ENCODE data around the gene TMEM9. TPM values are rescaled to one million over a fixed set of nuclear protein-coding genes. Genes with fewer than 3 reads are reported as not detected.

Gene TMEM9
- total RNA-seq, 2 experiments from 2014 or later, result 28.7 to 30.6 TPM

DNA sequence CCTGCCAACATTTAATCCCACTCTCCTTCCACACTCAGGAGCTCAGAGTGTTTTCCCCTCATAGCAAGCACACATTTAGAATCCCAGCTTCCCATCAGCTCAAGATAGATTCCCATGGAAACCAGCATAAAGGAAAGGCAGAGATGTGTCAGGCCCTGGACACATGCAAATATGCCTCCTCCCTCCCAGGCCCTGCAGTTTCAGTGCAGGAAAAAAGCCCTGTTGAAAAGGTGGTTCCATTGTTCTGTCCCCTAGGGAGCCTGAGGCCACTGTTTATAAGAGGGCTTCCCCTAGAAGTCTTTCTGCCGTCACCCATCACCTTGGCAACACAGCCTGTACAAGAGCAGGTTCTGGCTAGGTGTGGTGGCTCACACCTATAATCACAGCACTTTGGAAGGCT, 45.7 kb downstream of the TMEM9 start:
- TF ChIP-seq, protein P1, sequence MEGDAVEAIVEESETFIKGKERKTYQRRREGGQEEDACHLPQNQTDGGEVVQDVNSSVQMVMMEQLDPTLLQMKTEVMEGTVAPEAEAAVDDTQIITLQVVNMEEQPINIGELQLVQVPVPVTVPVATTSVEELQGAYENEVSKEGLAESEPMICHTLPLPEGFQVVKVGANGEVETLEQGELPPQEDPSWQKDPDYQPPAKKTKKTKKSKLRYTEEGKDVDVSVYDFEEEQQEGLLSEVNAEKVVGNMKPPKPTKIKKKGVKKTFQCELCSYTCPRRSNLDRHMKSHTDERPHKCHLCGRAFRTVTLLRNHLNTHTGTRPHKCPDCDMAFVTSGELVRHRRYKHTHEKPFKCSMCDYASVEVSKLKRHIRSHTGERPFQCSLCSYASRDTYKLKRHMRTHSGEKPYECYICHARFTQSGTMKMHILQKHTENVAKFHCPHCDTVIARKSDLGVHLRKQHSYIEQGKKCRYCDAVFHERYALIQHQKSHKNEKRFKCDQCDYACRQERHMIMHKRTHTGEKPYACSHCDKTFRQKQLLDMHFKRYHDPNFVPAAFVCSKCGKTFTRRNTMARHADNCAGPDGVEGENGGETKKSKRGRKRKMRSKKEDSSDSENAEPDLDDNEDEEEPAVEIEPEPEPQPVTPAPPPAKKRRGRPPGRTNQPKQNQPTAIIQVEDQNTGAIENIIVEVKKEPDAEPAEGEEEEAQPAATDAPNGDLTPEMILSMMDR (IDR thresholded peaks at IDR 0.05), result no peak
- Mint-ChIP-seq H3K9me3 (no peaks in the 10 kb centered on the region), H3K4me3 (no peak overlapping the region), H3K4me1 (ENCODE audit: low read depth) (no peaks in the 10 kb centered on the region), H3K27me3 (no peaks in the 10 kb centered on the region), H3K27ac (no peak overlapping the region), H3K36me3 (ENCODE audit: low read depth) (no peaks in the 10 kb centered on the region)
- DNase-seq, result no peak
- ChIA-PET CTCF (interaction anchor here (1.9 to 2.2 kb wide), 2 partner anchors 129 to 136 kb away, joined by 5 to 7 read pairs; no protein-coding TSS in a partner anchor), POLR2A (no interaction called here)
- intact Hi-C loops (cut with micrococcal nuclease), result no loop called here
- no peak for ATAC-seq

DNA sequence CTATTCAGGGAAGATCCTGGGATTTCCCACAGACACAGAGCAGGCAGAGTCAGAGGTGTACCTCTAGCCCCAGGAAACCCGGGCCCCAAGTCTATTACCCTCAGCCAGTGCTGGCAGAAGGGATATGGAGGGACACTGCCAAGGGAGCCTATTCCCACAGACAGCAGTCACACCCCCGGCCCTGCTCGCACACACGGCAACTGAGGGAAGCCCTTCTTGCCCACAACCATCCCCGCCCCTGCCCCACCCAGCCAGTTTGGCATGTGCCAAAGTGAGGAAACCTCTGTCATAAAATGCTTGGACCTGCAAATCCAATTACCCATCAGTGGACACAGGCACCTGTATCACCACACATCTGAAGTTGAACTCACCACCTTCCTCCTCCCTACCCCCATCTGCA, 48.6 kb downstream of the TMEM9 start:
- Mint-ChIP-seq H3K27me3 (no peaks in the 10 kb centered on the region), H3K4me1 (ENCODE audit: low read depth) (no peaks in the 10 kb centered on the region), H3K9me3 (no peaks in the 10 kb centered on the region), H3K4me3 (no peak overlapping the region), H3K36me3 (ENCODE audit: low read depth) (no peaks in the 10 kb centered on the region), H3K27ac (no peak overlapping the region)
- intact Hi-C loops (cut with micrococcal nuclease), result no loop called here
- ATAC-seq, result no peak
- TF ChIP-seq, protein P1 (IDR thresholded peaks at IDR 0.05), result no peak
- ChIA-PET POLR2A (no interaction called here), CTCF (interaction anchor here (1.7 kb wide), 1 partner anchor 11 kb away, joined by 4 read pairs; no protein-coding TSS in a partner anchor)
- DNase-seq, result no peak

DNA sequence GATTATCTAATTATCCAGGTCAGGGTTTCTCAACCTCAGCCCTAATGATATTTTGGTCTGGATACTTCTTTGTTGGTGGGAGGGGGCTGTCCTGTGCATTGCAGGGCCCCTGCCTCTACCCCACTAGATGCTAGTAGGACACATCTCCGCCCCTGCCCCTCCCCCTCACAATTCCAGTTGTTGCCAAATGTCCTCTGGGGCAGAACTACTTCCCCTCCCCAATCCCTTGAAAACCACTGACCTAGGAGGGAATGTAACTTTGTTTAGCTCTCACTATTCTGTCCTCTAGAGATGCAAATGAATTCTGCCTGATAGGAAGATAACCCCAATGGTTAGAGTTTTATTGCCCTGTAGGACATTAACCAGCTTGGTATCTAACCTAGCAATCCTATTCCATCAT, 50.1 kb downstream of the TMEM9 start:
- intact Hi-C loops (cut with micrococcal nuclease), result no loop called here
- ChIA-PET CTCF (interaction anchor here (1.0 to 2.5 kb wide), 2 partner anchors 10 to 409 kb away, joined by 3 to 9 read pairs; no protein-coding TSS in a partner anchor), POLR2A (interaction anchor here (0.8 kb wide), 1 partner anchor 10 kb away, joined by 3 read pairs; no protein-coding TSS in a partner anchor)
- Mint-ChIP-seq H3K4me1 (ENCODE audit: low read depth) (no peaks in the 10 kb centered on the region), H3K4me3 (no peak overlapping the region), H3K27ac (no peak overlapping the region), H3K27me3 (no peaks in the 10 kb centered on the region), H3K9me3 (no peaks in the 10 kb centered on the region), H3K36me3 (ENCODE audit: low read depth) (no peaks in the 10 kb centered on the region)
- no peak for DNase-seq
- TF ChIP-seq, protein P1 (IDR thresholded peaks at IDR 0.05), result no peak
- no peak for ATAC-seq

DNA sequence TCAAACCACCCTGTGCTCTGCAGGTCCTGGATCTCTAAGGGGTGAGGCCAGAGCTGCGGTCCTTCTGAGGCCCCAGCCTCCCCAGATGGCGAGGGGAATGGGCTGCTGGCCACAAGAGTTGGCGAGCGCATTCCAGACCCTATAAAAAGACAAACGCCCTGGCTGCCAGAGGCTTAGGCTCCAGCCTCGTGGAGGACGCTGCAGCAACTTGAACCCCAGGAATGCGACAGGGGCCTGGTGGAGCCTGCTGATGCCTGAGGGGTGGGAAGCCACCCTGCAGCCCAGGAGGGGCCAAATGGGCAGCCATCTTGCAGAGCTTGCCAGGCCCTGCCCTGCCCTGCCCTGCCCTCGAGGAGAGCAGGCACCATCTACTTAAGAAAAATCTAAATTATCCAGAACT, 50.6 kb downstream of the TMEM9 start:
- H3K4me1 Mint-ChIP-seq (ENCODE audit: low read depth), result no peaks in the 10 kb centered on the region
- TF ChIP-seq, protein P1 (IDR thresholded peaks at IDR 0.05), result no peak
- POLR2A ChIA-PET, result interaction anchor here (0.8 kb wide), 1 partner anchor 11 kb away, joined by 3 read pairs; no protein-coding TSS in a partner anchor
- no peaks in the 10 kb centered on the region for H3K36me3 Mint-ChIP-seq (ENCODE audit: low read depth)
- no peaks in the 10 kb centered on the region for H3K27me3 Mint-ChIP-seq
- DNase-seq (no peak), ATAC-seq (no peak)
- intact Hi-C loops (cut with micrococcal nuclease), result no loop called here
- no peaks in the 10 kb centered on the region for H3K9me3 Mint-ChIP-seq
- CTCF ChIA-PET, result interaction anchor here (0.7 to 2.5 kb wide), 3 partner anchors 10 to 409 kb away, joined by 3 to 9 read pairs (median 4); no protein-coding TSS in a partner anchor
- H3K27ac Mint-ChIP-seq, result no peak overlapping the region
- no peak overlapping the region for H3K4me3 Mint-ChIP-seq

DNA sequence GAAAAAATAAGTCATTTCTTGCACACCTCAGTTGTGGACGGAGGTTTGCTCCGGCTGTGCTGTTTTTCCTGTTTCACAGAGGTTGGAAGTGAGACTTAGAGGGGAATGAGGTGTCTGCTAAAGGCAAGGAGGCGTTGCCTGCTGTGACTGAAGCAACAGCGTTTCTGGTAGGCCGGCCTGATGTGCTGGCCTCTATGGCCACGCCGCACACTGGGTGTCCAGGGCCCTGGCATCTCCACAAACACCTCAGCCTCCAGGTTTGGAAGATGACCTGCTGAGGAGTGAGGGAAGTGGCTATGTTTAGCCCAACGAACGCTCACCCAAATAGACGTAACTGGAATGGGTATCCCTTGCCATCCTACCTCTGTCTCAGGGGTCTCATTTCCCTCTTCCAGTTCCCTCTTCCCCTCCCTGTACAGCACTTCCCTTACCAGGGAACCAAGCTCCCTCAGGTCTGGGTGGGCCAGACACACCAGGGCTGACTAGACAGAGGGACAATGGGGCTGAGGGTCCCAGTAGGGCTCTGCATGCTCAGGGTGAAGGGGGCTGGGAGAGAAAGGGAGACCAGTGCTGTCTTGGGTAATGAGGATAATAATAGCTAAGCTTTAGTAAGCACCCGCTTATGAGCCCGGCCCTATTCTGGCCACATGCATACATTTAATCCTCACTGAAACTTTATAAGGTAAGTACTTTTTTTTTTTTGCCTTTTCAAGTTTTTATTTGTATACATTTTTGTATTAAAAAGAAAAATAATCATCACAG, 53.9 kb downstream of the TMEM9 start:
- intact Hi-C loops (cut with micrococcal nuclease), result no loop called here
- POLR2A ChIA-PET, result no interaction called here
- CTCF ChIA-PET, result interaction anchor here (2.1 kb wide), 1 partner anchor 14 kb away, joined by 11 read pairs; no protein-coding TSS in a partner anchor
- Mint-ChIP-seq H3K4me1 (ENCODE audit: low read depth) (no peaks in the 10 kb centered on the region), H3K9me3 (no peaks in the 10 kb centered on the region), H3K4me3 (no peak overlapping the region), H3K36me3 (ENCODE audit: low read depth) (no peaks in the 10 kb centered on the region), H3K27me3 (no peaks in the 10 kb centered on the region), H3K27ac (no peak overlapping the region)
- TF ChIP-seq, protein P1 (IDR thresholded peaks at IDR 0.05), result no peak
- ATAC-seq (no peak), DNase-seq (no peak)
